Measurements from ENCODE around the gene LUC7L2.
"Not testable (repeated sequence)": the region's sequence is repeated elsewhere in the genome, so short reads cannot be mapped to it uniquely, and the experiment has no call there.

The LUC7L2 gene

DNA sequence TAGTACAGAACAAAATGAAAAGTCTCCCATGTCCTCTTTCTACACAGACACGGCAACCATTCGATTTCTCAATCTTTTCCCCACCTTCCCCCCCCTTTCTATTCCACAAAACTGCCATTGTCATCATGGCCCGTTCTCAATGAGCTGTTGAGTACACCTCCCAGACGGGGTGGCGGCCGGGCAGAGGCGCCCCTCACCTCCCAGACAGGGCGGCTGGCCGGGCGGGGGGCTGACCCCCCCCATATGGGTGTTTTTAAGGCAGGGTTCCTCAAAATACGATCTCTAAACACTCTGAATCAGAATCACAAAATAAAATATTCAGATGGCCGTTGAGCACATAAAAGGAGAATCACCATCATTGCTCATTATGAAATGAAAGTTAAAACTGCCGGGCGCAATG, 70.0 kb downstream of the LUC7L2 start:
- H3K27me3 Mint-ChIP-seq; H3K9me3 Mint-ChIP-seq; H3K4me1 Mint-ChIP-seq (ENCODE audit: low read depth); H3K4me3 Mint-ChIP-seq; H3K27ac Mint-ChIP-seq; DNase-seq: not testable (repeated sequence)
- H3K36me3 Mint-ChIP-seq (ENCODE audit: low read depth) = peaks cover 64% of the 10 kb centered on the region

DNA sequence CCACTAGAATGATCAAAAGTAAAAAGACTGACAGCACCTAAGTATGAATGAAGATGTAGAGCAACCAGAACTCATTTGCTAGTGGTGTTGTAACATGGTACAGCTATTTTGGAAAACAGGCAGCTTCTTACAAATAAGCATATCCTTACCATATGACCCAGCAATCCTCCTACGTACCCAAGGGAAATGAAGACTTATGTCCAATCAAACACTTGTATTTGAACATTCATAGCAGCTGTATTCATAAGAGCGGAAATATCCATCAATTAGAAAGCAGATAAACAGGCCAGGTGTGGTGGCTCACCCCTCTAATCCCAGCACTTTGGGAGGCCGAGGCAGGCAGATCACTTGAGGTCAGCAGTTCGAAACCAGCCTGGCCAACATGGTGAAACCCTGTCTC, 70.7 kb downstream of the LUC7L2 start:
- H3K4me1 Mint-ChIP-seq (ENCODE audit: low read depth) = peaks cover 9% of the 10 kb centered on the region
- H3K9me3 Mint-ChIP-seq = no peaks in the 10 kb centered on the region
- no peak overlapping the region for H3K4me3 Mint-ChIP-seq
- H3K27ac Mint-ChIP-seq = peak overlapping the region; percentile 28
- H3K36me3 Mint-ChIP-seq (ENCODE audit: low read depth) = peaks cover 61% of the 10 kb centered on the region
- no peak for DNase-seq
- H3K27me3 Mint-ChIP-seq = no peaks in the 10 kb centered on the region

DNA sequence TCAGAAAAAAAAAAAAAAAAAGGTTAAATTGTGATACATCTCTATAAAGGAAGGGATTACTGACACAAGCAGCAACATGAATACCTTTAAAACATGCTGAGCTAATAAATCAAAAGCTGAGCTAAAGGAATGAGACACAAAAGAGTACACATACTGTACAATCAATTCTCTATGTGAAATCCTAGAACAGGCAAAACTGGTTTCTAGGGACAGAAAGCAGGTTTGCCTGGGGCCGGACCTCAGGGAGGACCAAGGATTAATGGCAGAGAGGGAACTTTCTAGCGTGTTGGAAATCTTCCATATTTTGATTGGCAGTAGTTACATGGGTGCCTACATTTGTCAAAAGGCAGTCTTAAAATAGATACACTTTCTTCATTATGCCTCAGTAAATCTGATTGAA, 71.3 kb downstream of the LUC7L2 start:
- H3K27me3 Mint-ChIP-seq = no peaks in the 10 kb centered on the region
- no peak overlapping the region for H3K27ac Mint-ChIP-seq
- H3K4me3 Mint-ChIP-seq = no peak overlapping the region
- H3K9me3 Mint-ChIP-seq = no peaks in the 10 kb centered on the region
- H3K36me3 Mint-ChIP-seq (ENCODE audit: low read depth) = peaks cover 58% of the 10 kb centered on the region
- no peak for DNase-seq
- H3K4me1 Mint-ChIP-seq (ENCODE audit: low read depth) = peaks cover 9% of the 10 kb centered on the region

DNA sequence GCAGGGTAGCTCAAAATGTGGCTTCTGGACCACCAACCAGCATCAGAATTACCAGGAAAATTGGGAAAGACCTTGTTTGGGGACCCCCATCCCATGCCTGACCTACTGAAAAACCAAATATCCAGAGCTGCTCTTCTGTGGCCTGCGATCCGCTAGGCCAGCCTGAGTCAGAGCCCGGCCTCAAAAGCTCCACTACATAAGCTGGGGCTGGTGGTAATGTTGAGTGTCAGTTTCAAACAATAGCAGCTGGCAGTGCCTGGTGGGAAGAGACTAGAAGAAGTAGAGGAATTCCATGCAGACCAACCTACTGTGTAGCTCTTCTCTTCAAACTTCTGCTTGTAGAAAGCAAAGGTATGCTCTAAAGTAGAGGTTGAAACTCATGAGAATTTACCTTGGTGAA, 71.8 kb downstream of the LUC7L2 start:
- Mint-ChIP-seq H3K27me3 (no peaks in the 10 kb centered on the region), H3K9me3 (no peaks in the 10 kb centered on the region), H3K27ac (peak overlapping the region; percentile 11), H3K36me3 (ENCODE audit: low read depth) (peaks cover 54% of the 10 kb centered on the region), H3K4me3 (no peak overlapping the region), H3K4me1 (ENCODE audit: low read depth) (peaks cover 9% of the 10 kb centered on the region)
- no peak for DNase-seq

DNA sequence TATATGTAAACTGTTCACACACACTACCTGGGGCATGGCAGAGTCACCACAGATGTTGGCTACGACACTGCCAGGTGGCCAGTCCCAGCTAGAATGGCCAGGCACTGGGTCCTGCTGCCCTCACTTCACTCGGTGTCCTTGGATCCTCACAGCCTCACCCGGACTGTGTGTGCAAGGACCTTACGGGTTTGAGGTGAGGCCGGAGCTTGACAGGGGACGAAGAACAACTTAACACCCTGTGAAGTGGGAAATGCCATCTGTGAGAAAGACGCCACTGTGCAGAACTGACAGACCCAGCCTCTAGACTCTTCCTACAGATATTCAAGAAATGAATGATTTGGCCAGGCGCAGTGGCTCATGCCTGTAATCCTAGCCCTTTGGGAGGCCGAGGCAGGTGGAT, 77.1 kb downstream of the LUC7L2 start:
- no peak overlapping the region for H3K27ac Mint-ChIP-seq
- H3K9me3 Mint-ChIP-seq = no peaks in the 10 kb centered on the region
- no peak overlapping the region for H3K4me3 Mint-ChIP-seq
- H3K27me3 Mint-ChIP-seq = no peaks in the 10 kb centered on the region
- peaks cover 9% of the 10 kb centered on the region for H3K4me1 Mint-ChIP-seq (ENCODE audit: low read depth)
- H3K36me3 Mint-ChIP-seq (ENCODE audit: low read depth) = peaks cover 24% of the 10 kb centered on the region
- DNase-seq = no peak

DNA sequence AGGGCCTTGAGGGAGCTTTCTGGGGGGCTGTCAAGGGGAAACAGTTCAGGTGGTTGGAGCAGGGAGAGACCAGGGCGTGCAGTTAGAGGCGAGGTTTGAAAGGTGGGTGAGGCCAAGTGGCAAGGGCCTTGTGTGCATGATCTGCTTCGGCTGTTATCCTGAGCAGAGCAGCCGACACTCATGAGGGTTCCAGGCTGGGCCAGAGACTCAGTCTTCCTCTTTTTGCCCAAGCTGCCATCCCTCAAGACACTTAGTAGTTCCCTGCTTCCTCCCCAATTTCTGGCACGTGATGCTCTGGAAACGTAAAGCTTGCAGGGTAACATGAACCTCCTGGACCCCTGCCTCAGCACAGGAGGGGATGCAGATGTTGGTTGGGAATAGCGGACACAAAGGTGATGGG, 79.7 kb downstream of the LUC7L2 start:
- H3K9me3 Mint-ChIP-seq = no peaks in the 10 kb centered on the region
- H3K4me3 Mint-ChIP-seq = no peak overlapping the region
- H3K27ac Mint-ChIP-seq = no peak overlapping the region
- DNase-seq = no peak
- peaks cover 12% of the 10 kb centered on the region for H3K36me3 Mint-ChIP-seq (ENCODE audit: low read depth)
- peaks cover 9% of the 10 kb centered on the region for H3K4me1 Mint-ChIP-seq (ENCODE audit: low read depth)
- H3K27me3 Mint-ChIP-seq = no peaks in the 10 kb centered on the region

DNA sequence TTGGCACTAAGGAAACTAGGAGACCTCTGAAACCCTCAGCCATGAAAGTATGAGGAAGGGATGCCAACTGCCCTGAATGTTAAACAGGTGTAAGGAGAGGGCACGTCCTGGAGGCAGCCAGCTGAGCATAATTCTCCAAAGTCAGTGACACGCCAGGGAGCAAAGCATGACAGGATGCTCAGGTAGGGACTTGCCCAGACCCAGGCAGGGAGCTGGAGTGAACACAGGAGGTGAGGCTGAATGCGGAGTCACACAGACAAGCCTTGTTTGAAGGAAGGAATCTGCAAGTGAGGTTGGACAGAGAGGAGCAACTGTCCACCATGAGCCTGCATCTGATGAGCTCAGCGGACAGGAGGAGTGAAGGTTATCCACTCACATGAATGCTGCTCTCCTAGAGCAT, 82.3 kb downstream of the LUC7L2 start:
- Mint-ChIP-seq H3K9me3 (no peaks in the 10 kb centered on the region), H3K27me3 (no peaks in the 10 kb centered on the region), H3K4me3 (no peak overlapping the region), H3K36me3 (ENCODE audit: low read depth) (peaks cover 5% of the 10 kb centered on the region), H3K27ac (no peak overlapping the region), H3K4me1 (ENCODE audit: low read depth) (peaks cover 6% of the 10 kb centered on the region)
- DNase-seq = no peak

DNA sequence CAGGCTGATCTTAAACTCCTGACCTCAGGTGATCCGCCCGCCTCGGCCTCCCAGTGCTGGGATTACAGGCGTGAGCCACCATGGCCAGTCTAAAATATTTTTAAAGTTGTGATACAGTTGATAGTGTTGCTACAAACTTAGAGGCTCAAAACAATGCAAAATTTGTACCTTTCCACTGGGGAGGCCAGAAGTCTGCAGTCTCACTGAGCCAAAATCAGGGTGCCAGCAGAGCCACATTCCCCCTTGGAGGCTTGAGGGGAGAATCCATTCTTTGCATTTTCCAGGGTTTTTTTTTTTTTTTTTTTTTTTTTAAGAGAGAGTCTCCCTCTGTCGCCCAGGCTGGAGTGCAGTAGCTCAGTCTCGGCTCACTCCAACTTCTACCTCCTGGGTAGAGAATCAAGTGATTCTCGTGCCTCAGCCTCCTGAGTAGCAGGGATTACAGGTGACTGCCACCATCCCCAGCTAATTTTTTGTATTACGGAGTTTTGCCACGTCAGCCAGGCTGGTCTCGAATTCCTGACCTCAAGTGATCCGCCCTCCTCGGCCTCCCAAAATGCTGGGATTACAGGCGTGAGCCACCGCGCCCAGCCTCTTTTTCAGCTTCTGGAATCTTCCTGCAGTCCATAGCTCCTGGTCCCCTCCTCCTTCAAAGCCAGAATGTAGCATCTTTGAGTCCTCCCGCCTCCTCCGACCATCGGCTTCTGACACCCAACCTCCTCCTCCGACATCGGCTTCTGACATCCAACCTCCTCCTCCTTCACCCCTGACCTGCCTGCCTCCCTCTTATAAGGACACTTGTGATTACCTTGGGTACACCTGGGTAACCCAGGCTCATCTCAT, 86.6 kb downstream of the LUC7L2 start:
- no peak overlapping the region for H3K4me3 Mint-ChIP-seq
- no peak overlapping the region for H3K27ac Mint-ChIP-seq
- peaks cover 6% of the 10 kb centered on the region for H3K4me1 Mint-ChIP-seq (ENCODE audit: low read depth)
- H3K36me3 Mint-ChIP-seq (ENCODE audit: low read depth) = no peaks in the 10 kb centered on the region
- H3K27me3 Mint-ChIP-seq = no peaks in the 10 kb centered on the region
- DNase-seq = no peak
- H3K9me3 Mint-ChIP-seq = no peaks in the 10 kb centered on the region

DNA sequence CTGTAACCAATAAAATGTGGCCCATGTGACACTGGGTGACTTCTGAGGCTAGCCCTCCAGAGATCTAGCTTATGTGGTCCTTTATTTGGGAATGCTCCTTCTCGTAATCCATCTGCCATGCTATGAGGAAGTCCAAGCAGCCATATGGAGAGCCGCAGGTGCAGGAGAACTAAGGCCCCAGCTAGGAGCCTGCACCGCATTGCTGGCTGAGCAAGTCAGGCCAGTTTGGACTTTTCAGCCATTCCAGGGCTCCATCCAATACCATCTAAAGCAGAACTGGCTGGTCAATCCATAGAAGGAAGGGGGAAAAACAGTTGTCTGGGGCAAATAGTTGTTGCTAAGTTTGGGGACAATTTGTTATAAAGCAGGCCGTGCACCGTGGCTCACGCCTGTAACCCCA, 91.2 kb downstream of the LUC7L2 start:
- H3K36me3 Mint-ChIP-seq (ENCODE audit: low read depth) = no peaks in the 10 kb centered on the region

DNA sequence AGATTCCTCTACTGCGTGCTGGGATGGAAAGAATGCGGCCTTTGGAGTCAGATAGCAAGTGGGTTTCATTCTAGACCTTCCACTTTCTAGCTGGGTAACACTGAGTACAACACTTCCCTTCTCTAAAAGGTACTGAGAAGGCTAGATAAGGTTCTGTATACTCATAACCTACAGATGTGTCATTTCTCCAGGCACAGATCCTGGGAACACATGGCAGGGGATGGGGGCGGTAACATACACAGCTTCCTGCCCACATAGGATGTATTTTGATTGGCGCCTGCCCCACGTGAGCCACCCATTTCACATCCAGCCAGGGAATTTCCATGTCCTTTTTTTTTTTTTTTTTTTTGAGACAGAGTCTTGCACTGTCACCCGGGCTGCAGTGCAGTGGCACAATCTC, 91.9 kb downstream of the LUC7L2 start:
- H3K4me1 Mint-ChIP-seq (ENCODE audit: low read depth) = no peaks in the 10 kb centered on the region
- DNase-seq = no peak
- no peaks in the 10 kb centered on the region for H3K9me3 Mint-ChIP-seq
- H3K27ac Mint-ChIP-seq = no peak overlapping the region
- H3K4me3 Mint-ChIP-seq = no peak overlapping the region
- H3K36me3 Mint-ChIP-seq (ENCODE audit: low read depth) = no peaks in the 10 kb centered on the region
- H3K27me3 Mint-ChIP-seq = no peaks in the 10 kb centered on the region

More for the DNA sequence above, 91.2 kb downstream of the LUC7L2 start:
- H3K27me3 Mint-ChIP-seq = no peaks in the 10 kb centered on the region
- no peaks in the 10 kb centered on the region for H3K9me3 Mint-ChIP-seq
- H3K4me1 Mint-ChIP-seq (ENCODE audit: low read depth) = no peaks in the 10 kb centered on the region
- H3K4me3 Mint-ChIP-seq = no peak overlapping the region
- DNase-seq = no peak
- H3K27ac Mint-ChIP-seq = no peak overlapping the region

DNA sequence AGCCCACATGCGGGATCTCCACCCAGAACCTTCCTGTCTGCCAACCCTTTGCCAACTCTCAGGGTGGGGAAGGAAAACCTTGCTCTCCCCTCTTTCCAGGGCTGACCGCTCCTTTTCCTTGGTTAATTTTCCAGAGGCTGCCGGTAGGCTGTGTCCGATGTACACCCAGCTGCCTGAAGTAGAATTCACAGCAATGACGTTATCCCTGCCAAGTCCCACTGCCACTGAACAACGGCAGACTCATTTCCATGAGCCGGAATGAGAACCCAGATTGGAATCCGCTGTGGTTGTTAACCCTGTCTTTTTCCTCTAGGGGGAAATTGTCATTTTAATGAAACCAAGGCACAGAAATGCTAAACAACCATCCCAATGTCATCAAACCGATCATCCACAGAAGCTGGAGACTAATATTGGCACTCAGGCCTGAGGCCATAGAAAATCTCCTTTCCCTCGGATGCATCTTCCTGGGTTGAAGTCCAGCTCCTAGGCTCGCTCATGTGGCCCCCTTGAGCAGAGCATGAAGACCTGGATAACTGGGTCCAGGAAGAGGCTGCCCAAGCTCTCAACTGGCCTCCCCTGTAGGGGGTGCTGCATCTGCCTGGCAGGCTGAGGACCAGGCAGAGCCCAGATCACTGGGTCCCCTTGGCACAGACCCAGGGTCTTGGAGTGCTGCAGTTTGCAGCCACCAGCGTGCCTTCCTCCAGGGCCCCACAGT, 93.4 kb downstream of the LUC7L2 start:
- Mint-ChIP-seq H3K4me1 (ENCODE audit: low read depth) (no peaks in the 10 kb centered on the region), H3K4me3 (no peak overlapping the region), H3K27me3 (no peaks in the 10 kb centered on the region), H3K9me3 (no peaks in the 10 kb centered on the region), H3K36me3 (ENCODE audit: low read depth) (no peaks in the 10 kb centered on the region), H3K27ac (no peak overlapping the region)
- no peak for DNase-seq

DNA sequence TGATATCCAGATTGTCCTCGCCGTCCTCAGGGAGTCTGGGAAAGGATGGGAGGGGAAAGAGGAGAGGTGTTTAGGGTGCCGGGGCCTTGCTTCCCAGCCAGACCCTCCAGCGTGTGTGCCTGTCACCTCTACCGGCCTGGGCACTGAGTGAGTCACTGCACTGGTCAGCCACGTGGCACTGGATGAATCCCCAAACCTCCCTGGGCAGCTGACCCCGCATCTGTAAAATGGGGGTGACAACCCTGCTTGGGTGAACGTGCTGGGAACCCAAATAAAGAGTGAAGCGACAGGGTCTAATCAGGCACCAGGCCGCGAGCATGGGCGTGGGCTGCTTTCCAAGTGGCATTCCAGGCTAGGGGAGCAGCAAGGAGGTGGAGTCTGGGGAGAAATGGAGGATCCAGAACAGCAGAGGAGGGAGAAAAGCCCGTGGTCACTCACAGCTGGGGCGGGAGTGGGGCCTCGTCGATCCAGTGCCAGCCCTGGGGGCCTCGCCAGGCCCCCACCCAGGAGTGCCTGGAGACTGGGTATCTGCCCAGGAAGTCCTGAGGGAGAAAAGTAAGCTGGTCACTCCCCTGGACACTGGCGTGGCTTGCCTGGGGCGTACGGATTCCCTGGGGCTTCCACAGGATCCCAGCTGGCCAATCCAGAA, 94.1 kb downstream of the LUC7L2 start:
- no peak overlapping the region for H3K4me3 Mint-ChIP-seq
- no peak for DNase-seq
- H3K27me3 Mint-ChIP-seq = no peaks in the 10 kb centered on the region
- H3K4me1 Mint-ChIP-seq (ENCODE audit: low read depth) = no peaks in the 10 kb centered on the region
- H3K36me3 Mint-ChIP-seq (ENCODE audit: low read depth) = no peaks in the 10 kb centered on the region
- no peaks in the 10 kb centered on the region for H3K9me3 Mint-ChIP-seq
- no peak overlapping the region for H3K27ac Mint-ChIP-seq

DNA sequence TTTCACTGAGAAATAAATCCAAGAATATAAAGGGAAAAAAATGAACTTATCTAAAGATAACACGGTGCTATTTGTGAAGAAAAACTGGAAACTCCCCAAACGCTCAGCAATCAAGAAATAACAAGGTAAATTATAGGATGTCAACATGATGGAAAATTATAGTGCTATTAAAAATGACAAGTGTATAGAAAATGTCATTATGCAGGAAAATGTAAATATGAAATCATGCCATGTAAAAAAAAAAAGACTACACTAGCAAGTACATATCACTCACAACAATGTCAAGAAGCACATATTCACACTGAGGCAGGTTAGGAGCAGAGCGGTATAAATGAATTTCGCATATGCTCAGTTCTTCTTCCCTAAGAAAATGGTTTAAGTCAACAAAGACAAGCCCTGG, 96.1 kb downstream of the LUC7L2 start:
- Mint-ChIP-seq H3K9me3 (no peaks in the 10 kb centered on the region), H3K4me3 (no peak overlapping the region), H3K27ac (no peak overlapping the region), H3K27me3 (no peaks in the 10 kb centered on the region), H3K36me3 (ENCODE audit: low read depth) (no peaks in the 10 kb centered on the region), H3K4me1 (ENCODE audit: low read depth) (no peaks in the 10 kb centered on the region)
- DNase-seq = no peak

DNA sequence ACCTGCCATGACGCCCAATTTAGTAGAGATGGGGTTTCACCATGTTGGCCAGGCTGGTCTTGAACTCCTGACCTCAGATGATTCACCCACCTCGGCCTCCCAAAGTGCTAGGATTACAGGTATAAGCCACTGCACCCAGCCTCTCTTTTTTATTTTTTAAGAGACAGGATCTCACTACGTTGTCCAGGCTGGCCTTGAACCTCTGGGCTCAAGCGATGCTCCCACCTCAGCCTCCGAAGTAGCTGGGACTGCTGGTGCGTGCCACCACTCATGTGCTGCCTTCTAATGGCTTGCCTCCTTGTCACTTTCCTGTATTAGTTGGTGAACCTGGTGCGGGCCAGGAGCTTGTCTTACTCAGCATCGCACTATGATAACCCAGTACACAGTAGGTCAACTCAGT, 96.8 kb downstream of the LUC7L2 start:
- no peaks in the 10 kb centered on the region for H3K9me3 Mint-ChIP-seq
- H3K36me3 Mint-ChIP-seq (ENCODE audit: low read depth) = no peaks in the 10 kb centered on the region
- no peak overlapping the region for H3K27ac Mint-ChIP-seq
- H3K4me3 Mint-ChIP-seq = no peak overlapping the region
- H3K27me3 Mint-ChIP-seq = no peaks in the 10 kb centered on the region
- H3K4me1 Mint-ChIP-seq (ENCODE audit: low read depth) = no peaks in the 10 kb centered on the region
- no peak for DNase-seq
